NT2/D1 (cell line): ENCODE measurements around the gene RERE.

Experiments used
- SUZ12 ChIP-seq: IDR thresholded peaks from 2 replicates; pipeline ENCODE4 v1.6.1; 2011; ENCODE audit not compliant: insufficient read length, insufficient read depth; ENCODE audit errors: extremely low read depth
- YY1 ChIP-seq: IDR thresholded peaks from 2 replicates; pipeline ENCODE4 v1.6.1; 2011; ENCODE audit not compliant: insufficient read length, insufficient read depth
- ZNF274 ChIP-seq: IDR thresholded peaks from 2 replicates; pipeline ENCODE4 v1.6.1; 2011; ENCODE audit warnings: mild to moderate bottlenecking, low read depth, low read length

- TF ChIP-seq ZNF274 (no peak), SUZ12 (no peak), YY1 (no peak)
Measured at GRCh38 chr1:8552820-8553397, 264.5 kb downstream of the RERE start.
